ENCODE results near the gene JDP2. TPM values are rescaled to one million over a fixed set of nuclear protein-coding genes. Genes with fewer than 3 reads are reported as not detected.

Gene JDP2
- total and polyA plus RNA-seq, 3 donors from 2014 or later, result 10.7 to 19.0 (median 14.0) TPM

DNA sequence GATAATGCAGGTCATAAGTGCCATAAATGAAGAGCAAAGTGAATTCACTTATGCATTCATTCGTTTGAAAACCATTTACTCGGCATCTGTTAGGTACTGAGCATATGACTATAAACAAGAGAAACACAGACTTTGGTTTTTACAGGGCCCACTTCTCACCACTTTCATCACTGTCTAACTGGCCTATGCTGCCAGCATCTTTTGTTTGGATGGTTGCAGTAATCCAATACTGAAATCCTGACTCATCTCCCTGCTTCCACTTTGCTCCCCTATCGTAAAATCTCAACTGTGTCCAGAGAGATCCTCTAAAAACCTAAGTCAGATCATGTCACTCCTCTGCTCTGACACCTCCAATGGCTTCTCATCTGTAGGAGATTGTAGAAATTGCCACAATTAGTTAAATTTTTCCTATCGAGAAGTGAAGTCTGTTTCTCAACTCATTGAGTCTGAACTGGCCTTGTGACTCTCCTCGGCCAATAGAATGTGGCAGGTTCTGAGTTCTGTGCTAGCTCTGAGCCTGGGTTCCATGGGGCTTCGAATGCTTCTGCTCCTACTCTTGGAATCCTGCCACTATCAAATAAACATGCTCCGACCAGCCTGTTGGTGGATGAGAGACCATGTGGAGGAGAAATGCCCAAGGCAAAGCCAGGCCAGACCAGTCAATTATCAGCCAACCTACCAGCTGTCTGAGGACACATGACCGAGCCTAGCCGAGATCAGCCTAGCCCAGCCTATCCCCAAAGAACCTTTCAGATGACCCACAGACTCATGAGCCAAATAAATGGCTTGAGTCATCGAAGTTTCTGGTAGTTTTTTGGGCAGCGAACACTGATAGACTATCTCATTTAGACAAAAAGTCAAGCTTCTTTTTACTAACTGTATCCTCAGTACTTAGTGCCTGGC, 92.3 kb downstream of the JDP2 start:
- Histone ChIP-seq H3K36me3 (ENCODE audit: low read depth, missing control alignments) (no peaks in the 10 kb centered on the region), H3K4me1 (no peaks in the 10 kb centered on the region), H3K27ac (no peak overlapping the region), H3K4me3 (no peak overlapping the region), H3K9me3 (no peaks in the 10 kb centered on the region), H3K27me3 (no peaks in the 10 kb centered on the region)
- no peak for TF ChIP-seq POLR2A (IDR thresholded peaks at IDR 0.05)
- TF ChIP-seq, protein P1, sequence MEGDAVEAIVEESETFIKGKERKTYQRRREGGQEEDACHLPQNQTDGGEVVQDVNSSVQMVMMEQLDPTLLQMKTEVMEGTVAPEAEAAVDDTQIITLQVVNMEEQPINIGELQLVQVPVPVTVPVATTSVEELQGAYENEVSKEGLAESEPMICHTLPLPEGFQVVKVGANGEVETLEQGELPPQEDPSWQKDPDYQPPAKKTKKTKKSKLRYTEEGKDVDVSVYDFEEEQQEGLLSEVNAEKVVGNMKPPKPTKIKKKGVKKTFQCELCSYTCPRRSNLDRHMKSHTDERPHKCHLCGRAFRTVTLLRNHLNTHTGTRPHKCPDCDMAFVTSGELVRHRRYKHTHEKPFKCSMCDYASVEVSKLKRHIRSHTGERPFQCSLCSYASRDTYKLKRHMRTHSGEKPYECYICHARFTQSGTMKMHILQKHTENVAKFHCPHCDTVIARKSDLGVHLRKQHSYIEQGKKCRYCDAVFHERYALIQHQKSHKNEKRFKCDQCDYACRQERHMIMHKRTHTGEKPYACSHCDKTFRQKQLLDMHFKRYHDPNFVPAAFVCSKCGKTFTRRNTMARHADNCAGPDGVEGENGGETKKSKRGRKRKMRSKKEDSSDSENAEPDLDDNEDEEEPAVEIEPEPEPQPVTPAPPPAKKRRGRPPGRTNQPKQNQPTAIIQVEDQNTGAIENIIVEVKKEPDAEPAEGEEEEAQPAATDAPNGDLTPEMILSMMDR (IDR thresholded peaks at IDR 0.05), result no peak
- WGBS, 2 donors, result 91 to 98% methylated on average over 11 of the region's 11 CpGs
- intact Hi-C loops (cut with DNase I; ENCODE audit: low total_unique reads), result no loop called here
- no peak for DNase-seq

DNA sequence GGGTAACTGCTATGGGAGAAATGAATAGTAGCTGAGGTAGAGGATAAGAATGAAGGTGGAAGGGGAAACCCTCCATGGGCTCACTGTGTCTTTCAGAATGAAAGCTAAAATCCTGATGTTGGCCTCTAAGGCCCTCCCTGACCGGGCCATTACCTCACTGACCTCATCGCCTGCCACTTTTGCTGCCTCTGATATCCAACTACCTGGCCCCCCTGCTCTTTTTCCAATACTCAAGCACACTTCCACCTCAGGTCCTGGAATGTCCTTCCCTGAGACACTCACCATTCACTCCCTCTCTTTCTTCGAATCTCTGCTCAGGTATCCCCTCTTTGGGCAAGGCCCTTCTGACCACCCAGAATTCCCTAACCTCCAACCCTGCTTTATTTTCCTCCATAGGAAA, 93.0 kb downstream of the JDP2 start:
- Histone ChIP-seq H3K4me1 (no peaks in the 10 kb centered on the region), H3K27ac (no peak overlapping the region), H3K9me3 (no peaks in the 10 kb centered on the region), H3K27me3 (no peaks in the 10 kb centered on the region), H3K4me3 (no peak overlapping the region), H3K36me3 (ENCODE audit: low read depth, missing control alignments) (no peaks in the 10 kb centered on the region)
- DNase-seq, result no peak
- TF ChIP-seq, protein P1 (IDR thresholded peaks at IDR 0.05), result no peak
- no peak for TF ChIP-seq POLR2A (IDR thresholded peaks at IDR 0.05)
- WGBS, 2 donors, result 94 to 98% methylated on average over 3 of the region's 3 CpGs
- intact Hi-C loops (cut with DNase I; ENCODE audit: low total_unique reads), result no loop called here

DNA sequence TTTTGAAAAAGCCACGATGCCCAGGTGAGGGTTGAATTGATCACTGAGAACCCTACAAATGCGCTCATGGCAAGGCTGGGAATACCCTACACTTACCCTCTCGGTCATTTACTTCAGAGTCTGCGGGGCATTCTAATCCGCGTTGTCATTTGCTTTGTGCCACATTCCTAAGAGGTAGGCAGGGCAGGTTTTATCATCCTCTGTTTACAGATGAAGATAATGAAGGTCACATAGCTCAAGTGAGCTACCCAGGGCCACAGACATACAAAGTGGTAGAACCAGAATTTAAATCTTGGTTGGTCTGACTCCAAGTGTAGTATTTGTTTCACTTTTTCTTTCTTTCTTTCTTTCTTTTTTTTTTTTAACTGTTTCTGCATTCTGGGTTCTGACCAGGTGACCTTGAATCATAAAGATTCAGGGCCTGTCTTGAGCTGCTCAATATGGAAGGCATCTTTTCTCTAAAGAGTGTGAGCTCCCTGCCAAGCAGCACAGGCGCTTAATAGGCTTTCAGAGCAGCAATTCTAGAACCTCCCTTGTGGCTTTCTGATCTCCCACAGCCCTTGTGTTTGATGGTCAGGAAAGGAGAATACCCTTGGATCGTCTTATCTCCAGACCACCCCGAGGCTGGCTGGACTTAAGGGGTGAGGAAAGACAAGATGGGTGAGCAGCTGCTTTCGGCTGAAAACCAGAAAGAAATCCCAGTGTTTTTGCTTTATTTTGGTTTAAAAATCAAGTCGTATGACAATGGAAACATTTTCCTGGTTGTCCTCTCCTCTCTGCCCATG, 93.8 kb downstream of the JDP2 start:
- no peak overlapping the region for H3K27ac ChIP-seq
- no peaks in the 10 kb centered on the region for H3K4me1 ChIP-seq
- intact Hi-C loops (cut with DNase I; ENCODE audit: low total_unique reads), result no loop called here
- H3K36me3 ChIP-seq (ENCODE audit: low read depth, missing control alignments), result no peaks in the 10 kb centered on the region
- 73 to 75% methylated on average over 11 of the region's 11 CpGs for WGBS, 2 donors
- no peaks in the 10 kb centered on the region for H3K9me3 ChIP-seq
- DNase-seq, result no peak
- H3K27me3 ChIP-seq, result no peaks in the 10 kb centered on the region
- TF ChIP-seq POLR2A (IDR thresholded peaks at IDR 0.05), result no peak
- TF ChIP-seq, protein P1 (IDR thresholded peaks at IDR 0.05), result no peak
- no peak overlapping the region for H3K4me3 ChIP-seq

DNA sequence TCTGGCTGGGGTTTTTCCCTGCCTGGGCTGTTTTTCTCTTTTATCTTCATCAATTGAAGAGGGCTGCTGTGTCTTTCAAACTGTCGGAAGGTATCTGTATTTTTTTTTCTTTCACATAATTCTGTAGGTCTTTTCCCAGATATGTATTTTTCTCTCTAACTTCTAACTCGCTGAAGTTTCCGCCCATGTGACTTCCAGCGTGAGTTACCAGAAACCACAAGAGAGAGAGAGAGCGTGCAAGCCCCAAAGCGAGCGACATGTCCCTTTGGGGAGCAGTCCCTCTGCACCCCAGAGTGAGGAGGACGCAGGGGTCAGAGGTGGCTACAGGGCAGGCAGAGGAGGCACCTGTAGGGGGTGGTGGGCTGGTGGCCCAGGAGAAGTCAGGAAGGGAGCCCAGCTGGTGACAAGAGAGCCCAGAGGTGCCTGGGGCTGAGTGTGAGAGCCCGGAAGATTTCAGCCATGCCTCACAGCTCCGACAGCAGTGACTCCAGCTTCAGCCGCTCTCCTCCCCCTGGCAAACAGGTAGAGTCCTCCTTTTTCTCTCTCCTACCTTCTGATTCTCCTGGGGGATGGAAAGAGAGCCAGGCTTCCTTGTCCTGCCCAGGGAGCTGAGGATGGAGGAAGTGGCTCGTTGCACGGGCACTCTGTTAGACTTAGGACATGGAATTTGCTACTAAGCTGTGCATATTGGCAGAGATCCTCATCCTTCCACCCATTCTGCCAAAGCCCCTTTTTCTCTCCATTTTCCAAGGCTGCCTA, 94.6 kb downstream of the JDP2 start, which contains the start of gene BATF:
TSS of gene BATF (plus strand) at position 246 of the 759 bp plus-strand sequence. CDS start at position 460, 214 bp downstream.
- intact Hi-C loops (cut with DNase I; ENCODE audit: low total_unique reads), result no loop called here
- no peak within 1 kb of the TSS for H3K4me3 ChIP-seq
- no peak for DNase-seq
- H3K4me1 ChIP-seq, result no peaks in the 10 kb centered on the region
- WGBS, 2 donors, result 72 to 78% methylated on average over 13 of the region's 13 CpGs
- TF ChIP-seq POLR2A (IDR thresholded peaks at IDR 0.05), result no peak
- TF ChIP-seq, protein P1 (IDR thresholded peaks at IDR 0.05), result no peak
- H3K27me3 ChIP-seq, result no peaks in the 10 kb centered on the region
- H3K36me3 ChIP-seq (ENCODE audit: low read depth, missing control alignments), result no peaks in the 10 kb centered on the region
- H3K9me3 ChIP-seq, result no peaks in the 10 kb centered on the region
- no peak within 1 kb of the TSS for H3K27ac ChIP-seq
